HepG2 (cell line): ENCODE results near the gene AHSA1. TPM values are rescaled to one million over a fixed set of nuclear protein-coding genes. Genes with fewer than 3 reads are reported as not detected.

Experiments used
- FLYWCH1 ChIP-seq: sonication (generic); formaldehyde crosslinking; IDR thresholded peaks from 2 replicates; pipeline ENCODE4 v1.8.1; 2023; ENCODE audit warnings: mild to moderate bottlenecking, missing genetic modification reagents
- HDAC2 ChIP-seq: sonication (generic); formaldehyde crosslinking; IDR thresholded peaks from 2 replicates; pipeline ENCODE4 v1.4.0; 2020; ENCODE audit warnings: missing genetic modification reagents
- HIVEP1 ChIP-seq: sonication (generic); formaldehyde crosslinking; IDR thresholded peaks from 2 replicates; pipeline ENCODE4 v1.4.0; 2020; ENCODE audit warnings: mild to moderate bottlenecking, missing genetic modification reagents
- MAFF ChIP-seq: IDR thresholded peaks from 2 replicates; pipeline ENCODE4 v1.6.1; 2011; ENCODE audit warnings: low read depth, low read length, improper control_type of control experiment
- MED1 ChIP-seq: sonication (generic); formaldehyde crosslinking; IDR thresholded peaks from 2 replicates; pipeline ENCODE4 v1.4.0; 2020; ENCODE audit warnings: missing genetic modification reagents
- MZF1 ChIP-seq: sonication (generic); formaldehyde crosslinking; IDR thresholded peaks from 2 replicates; pipeline ENCODE4 v1.8.1; 2023; ENCODE audit warnings: mild to moderate bottlenecking, missing genetic modification reagents, borderline replicate concordance
- NFE2L1 ChIP-seq: sonication (generic); formaldehyde crosslinking; IDR thresholded peaks from 2 replicates; pipeline ENCODE4 v1.4.0; 2020; ENCODE audit warnings: missing genetic modification reagents, mild to moderate bottlenecking, borderline replicate concordance
- PAWR ChIP-seq: sonication (generic); formaldehyde crosslinking; IDR thresholded peaks from 2 replicates; pipeline ENCODE4 v1.4.0; 2020; ENCODE audit warnings: missing genetic modification reagents, mild to moderate bottlenecking, borderline replicate concordance
- SAP130 ChIP-seq: IDR thresholded peaks from 2 replicates; pipeline ENCODE4 v1.6.1; 2016; ENCODE audit warnings: low read depth
- TBX2 ChIP-seq: sonication (generic); formaldehyde crosslinking; IDR thresholded peaks from 2 replicates; pipeline ENCODE4 v1.5.0; 2020; ENCODE audit warnings: missing genetic modification reagents, mild to moderate bottlenecking, borderline replicate concordance
- TOE1 ChIP-seq: sonication (generic); formaldehyde crosslinking; IDR thresholded peaks from 2 replicates; pipeline ENCODE4 v1.4.0; 2020; ENCODE audit warnings: mild to moderate bottlenecking, missing genetic modification reagents
- U2AF2 ChIP-seq: fragments of 200-400 bp; formaldehyde crosslinking; IDR thresholded peaks from 2 replicates; pipeline ENCODE4 v1.6.1; 2017; ENCODE audit warnings: low read depth, mild to moderate bottlenecking, low read length
- XRCC5 ChIP-seq: fragments of 200-400 bp; formaldehyde crosslinking; optimal IDR thresholded peaks from 2 replicates; pipeline ENCODE3; 2017; ENCODE audit warnings: mild to moderate bottlenecking, low read length
- YEATS4 ChIP-seq: sonication (generic); formaldehyde crosslinking; IDR thresholded peaks from 2 replicates; pipeline ENCODE4 v1.4.0; 2020; ENCODE audit warnings: missing genetic modification reagents, borderline replicate concordance
- ZBTB42 ChIP-seq: sonication (generic); formaldehyde crosslinking; IDR thresholded peaks from 2 replicates; pipeline ENCODE4 v1.5.0; 2020; ENCODE audit warnings: mild to moderate bottlenecking, missing genetic modification reagents
- ZNF367 ChIP-seq: sonication (generic); formaldehyde crosslinking; IDR thresholded peaks from 2 replicates; pipeline ENCODE4 v1.4.0; 2020; ENCODE audit warnings: missing genetic modification reagents, borderline replicate concordance
- ZNF547 ChIP-seq: sonication (generic); formaldehyde crosslinking; IDR thresholded peaks from 2 replicates; pipeline ENCODE4 v1.5.1; 2020; ENCODE audit warnings: mild to moderate bottlenecking, missing genetic modification reagents
- ZNF747 ChIP-seq: sonication (generic); formaldehyde crosslinking; IDR thresholded peaks from 2 replicates; pipeline ENCODE4 v1.8.1; 2023; ENCODE audit warnings: missing genetic modification reagents, mild to moderate bottlenecking, borderline replicate concordance
- ZNF75D ChIP-seq: sonication (generic); formaldehyde crosslinking; IDR thresholded peaks from 2 replicates; pipeline ENCODE4 v1.8.1; 2023; ENCODE audit warnings: missing genetic modification reagents, mild to moderate bottlenecking, borderline replicate concordance
- ZNF772 ChIP-seq: sonication (generic); formaldehyde crosslinking; IDR thresholded peaks from 2 replicates; pipeline ENCODE4 v1.5.0; 2020; ENCODE audit warnings: mild to moderate bottlenecking, missing genetic modification reagents
- ZZZ3 ChIP-seq: sonication (generic); formaldehyde crosslinking; IDR thresholded peaks from 2 replicates; pipeline ENCODE4 v1.4.0; 2020; ENCODE audit warnings: missing genetic modification reagents, mild to moderate bottlenecking, borderline replicate concordance
- polyA plus RNA-seq, 8 experiments: library from polyadenylated mRNA; depleted of rRNA in 3 of 8; stranded (reverse) in 7 of 8; unstranded in 1 of 8; fragments of >200 nt; fragmentation: Illumina TruSeq in 4 of 8; extraction: Trizol in 4 of 8; gene quantifications; 2 replicates each; pipeline versions ENCODE4 v1.2.1 to v1.2.3, GENCODE V29; 2011 to 2016; ENCODE audit warnings: low read depth in 4 of 8, missing spikeins in 1 of 8, mixed read lengths in 1 of 8; ENCODE audit not compliant: insufficient read depth in 1 of 8
- total RNA-seq, 5 experiments: library from RNA; depleted of rRNA; stranded (reverse); fragments of >200 nt; fragmentation: Illumina TruSeq; extraction: Trizol; gene quantifications; 2 replicates each; pipeline ENCODE4 v1.2.3, GENCODE V29; 2016; ENCODE audit warnings: low read depth in 1 of 5
- TF ChIP-seq, protein P1 (sequence below): sonication (generic); formaldehyde crosslinking; IDR thresholded peaks from 2 replicates; pipeline ENCODE4 v1.4.0; 2020; ENCODE audit warnings: missing genetic modification reagents
- TF ChIP-seq, protein P2 (sequence below): IDR thresholded peaks from 2 replicates; pipeline ENCODE4 v1.6.1; 2016; ENCODE audit warnings: missing genetic modification reagents, missing compliant biosample characterization
- TF ChIP-seq, protein P3 (sequence below): sonication (generic); formaldehyde crosslinking; IDR thresholded peaks from 2 replicates; pipeline ENCODE4 v1.9.0; 2021; ENCODE audit warnings: missing genetic modification reagents, mild to moderate bottlenecking, borderline replicate concordance
- TF ChIP-seq, protein P4 (sequence below): sonication (generic); formaldehyde crosslinking; IDR thresholded peaks from 2 replicates; pipeline ENCODE4 v1.5.1; 2020; ENCODE audit warnings: mild to moderate bottlenecking, missing genetic modification reagents
- TF ChIP-seq, protein P5 (sequence below): IDR thresholded peaks from 2 replicates; pipeline ENCODE4 v1.6.1; 2012; ENCODE audit warnings: inconsistent platforms

The AHSA1 gene
- total and polyA plus RNA-seq, 2 of the 13 experiments (the other 11 are each of a cell fraction or from before 2014, with no cell fraction given) = 113 to 241 TPM

DNA sequence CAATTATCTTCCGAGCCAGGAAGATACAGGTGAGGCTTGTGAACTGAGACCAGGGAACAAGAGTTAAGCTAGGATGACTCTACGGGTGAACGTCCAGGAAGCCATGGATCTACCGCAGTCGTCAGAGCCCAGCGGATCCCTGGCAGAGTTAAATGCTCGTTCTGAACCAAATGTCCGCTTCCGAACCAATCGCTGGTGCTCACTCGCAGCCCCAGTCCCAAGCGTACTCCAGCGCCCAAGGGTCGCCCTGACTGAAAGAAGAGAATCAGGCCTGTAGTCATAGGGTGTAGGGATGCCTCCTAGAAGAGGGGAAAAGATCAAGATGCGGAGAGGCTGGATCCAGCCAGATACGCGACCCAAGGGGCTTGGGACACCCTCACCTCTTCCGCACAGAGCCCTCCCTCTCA, 775 bp upstream of the AHSA1 start (continued):
- TF ChIP-seq, protein P1, sequence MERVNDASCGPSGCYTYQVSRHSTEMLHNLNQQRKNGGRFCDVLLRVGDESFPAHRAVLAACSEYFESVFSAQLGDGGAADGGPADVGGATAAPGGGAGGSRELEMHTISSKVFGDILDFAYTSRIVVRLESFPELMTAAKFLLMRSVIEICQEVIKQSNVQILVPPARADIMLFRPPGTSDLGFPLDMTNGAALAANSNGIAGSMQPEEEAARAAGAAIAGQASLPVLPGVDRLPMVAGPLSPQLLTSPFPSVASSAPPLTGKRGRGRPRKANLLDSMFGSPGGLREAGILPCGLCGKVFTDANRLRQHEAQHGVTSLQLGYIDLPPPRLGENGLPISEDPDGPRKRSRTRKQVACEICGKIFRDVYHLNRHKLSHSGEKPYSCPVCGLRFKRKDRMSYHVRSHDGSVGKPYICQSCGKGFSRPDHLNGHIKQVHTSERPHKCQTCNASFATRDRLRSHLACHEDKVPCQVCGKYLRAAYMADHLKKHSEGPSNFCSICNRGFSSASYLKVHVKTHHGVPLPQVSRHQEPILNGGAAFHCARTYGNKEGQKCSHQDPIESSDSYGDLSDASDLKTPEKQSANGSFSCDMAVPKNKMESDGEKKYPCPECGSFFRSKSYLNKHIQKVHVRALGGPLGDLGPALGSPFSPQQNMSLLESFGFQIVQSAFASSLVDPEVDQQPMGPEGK (CRISPR knock-in tag) = no peak
- no peak for TF ChIP-seq ZNF747 (CRISPR knock-in tag)
- no peak; the same call in 1 of the 2 replicates for TF ChIP-seq TBX2 (CRISPR knock-in tag)
- no peak for TF ChIP-seq ZNF75D (CRISPR knock-in tag)
- no peak for TF ChIP-seq NFE2L1
- peak; percentile 12 for TF ChIP-seq XRCC5
- TF ChIP-seq ZBTB42 (CRISPR knock-in tag) = no peak
- TF ChIP-seq HDAC2 (CRISPR knock-in tag) = 0 out of 2 replicates have a peak, but pooled peaks have one; percentile 5
- TF ChIP-seq MED1 (CRISPR knock-in tag) = no peak
- no peak for TF ChIP-seq ZNF547 (CRISPR knock-in tag)
- no peak; the same call in 1 of the 2 replicates for TF ChIP-seq TOE1
- TF ChIP-seq, protein P2, sequence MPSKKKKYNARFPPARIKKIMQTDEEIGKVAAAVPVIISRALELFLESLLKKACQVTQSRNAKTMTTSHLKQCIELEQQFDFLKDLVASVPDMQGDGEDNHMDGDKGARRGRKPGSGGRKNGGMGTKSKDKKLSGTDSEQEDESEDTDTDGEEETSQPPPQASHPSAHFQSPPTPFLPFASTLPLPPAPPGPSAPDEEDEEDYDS (CRISPR knock-in tag) = no peak
- peak; percentile 84; the same call in 1 of the 2 replicates for TF ChIP-seq SAP130
- TF ChIP-seq ZNF367 (CRISPR knock-in tag) = no peak
- TF ChIP-seq, protein P3, sequence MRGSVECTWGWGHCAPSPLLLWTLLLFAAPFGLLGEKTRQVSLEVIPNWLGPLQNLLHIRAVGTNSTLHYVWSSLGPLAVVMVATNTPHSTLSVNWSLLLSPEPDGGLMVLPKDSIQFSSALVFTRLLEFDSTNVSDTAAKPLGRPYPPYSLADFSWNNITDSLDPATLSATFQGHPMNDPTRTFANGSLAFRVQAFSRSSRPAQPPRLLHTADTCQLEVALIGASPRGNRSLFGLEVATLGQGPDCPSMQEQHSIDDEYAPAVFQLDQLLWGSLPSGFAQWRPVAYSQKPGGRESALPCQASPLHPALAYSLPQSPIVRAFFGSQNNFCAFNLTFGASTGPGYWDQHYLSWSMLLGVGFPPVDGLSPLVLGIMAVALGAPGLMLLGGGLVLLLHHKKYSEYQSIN (CRISPR knock-in tag) = no peak
- no peak for TF ChIP-seq YEATS4
- 0 out of 2 replicates have a peak, but pooled peaks have one; percentile 3 for TF ChIP-seq HIVEP1 (CRISPR knock-in tag)
- 0 out of 2 replicates have a peak, but pooled peaks have one; percentile 57 for TF ChIP-seq MZF1 (CRISPR knock-in tag)
- TF ChIP-seq, protein P4, sequence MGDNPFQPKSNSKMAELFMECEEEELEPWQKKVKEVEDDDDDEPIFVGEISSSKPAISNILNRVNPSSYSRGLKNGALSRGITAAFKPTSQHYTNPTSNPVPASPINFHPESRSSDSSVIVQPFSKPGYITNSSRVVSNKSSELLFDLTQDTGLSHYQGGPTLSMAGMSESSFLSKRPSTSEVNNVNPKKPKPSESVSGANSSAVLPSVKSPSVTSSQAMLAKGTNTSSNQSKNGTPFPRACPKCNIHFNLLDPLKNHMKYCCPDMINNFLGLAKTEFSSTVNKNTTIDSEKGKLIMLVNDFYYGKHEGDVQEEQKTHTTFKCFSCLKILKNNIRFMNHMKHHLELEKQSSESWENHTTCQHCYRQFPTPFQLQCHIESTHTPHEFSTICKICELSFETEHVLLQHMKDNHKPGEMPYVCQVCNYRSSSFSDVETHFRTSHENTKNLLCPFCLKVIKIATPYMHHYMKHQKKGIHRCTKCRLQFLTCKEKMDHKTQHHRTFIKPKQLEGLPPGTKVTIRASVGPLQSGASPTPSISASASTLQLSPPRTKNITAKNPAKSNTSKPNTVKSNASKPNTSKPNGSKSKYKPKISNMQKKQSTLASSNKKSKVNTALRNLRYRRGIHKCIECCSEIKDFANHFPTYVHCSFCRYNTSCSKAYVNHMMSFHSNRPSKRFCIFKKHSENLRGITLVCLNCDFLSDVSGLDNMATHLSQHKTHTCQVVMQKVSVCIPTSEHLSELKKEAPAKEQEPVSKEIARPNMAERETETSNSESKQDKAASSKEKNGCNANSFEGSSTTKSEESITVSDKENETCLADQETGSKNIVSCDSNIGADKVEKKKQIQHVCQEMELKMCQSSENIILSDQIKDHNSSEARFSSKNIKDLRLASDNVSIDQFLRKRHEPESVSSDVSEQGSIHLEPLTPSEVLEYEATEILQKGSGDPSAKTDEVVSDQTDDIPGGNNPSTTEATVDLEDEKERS (CRISPR knock-in tag) = no peak
- no peak for TF ChIP-seq FLYWCH1 (CRISPR knock-in tag)
- TF ChIP-seq MAFF = no peak
- TF ChIP-seq PAWR (CRISPR knock-in tag) = no peak
- no peak for TF ChIP-seq ZZZ3 (CRISPR knock-in tag)
- TF ChIP-seq, protein P5, sequence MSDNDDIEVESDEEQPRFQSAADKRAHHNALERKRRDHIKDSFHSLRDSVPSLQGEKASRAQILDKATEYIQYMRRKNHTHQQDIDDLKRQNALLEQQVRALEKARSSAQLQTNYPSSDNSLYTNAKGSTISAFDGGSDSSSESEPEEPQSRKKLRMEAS = no peak
- TF ChIP-seq ZNF772 (CRISPR knock-in tag) = peak; percentile 56; the same call in 1 of the 2 replicates
- TF ChIP-seq U2AF2 = no peak
